ENCODE measurements around the gene TCF25.
"Not testable (repeated sequence)": the region's sequence is repeated elsewhere in the genome, so short reads cannot be mapped to it uniquely, and the experiment has no call there.

TCF25 gene

DNA sequence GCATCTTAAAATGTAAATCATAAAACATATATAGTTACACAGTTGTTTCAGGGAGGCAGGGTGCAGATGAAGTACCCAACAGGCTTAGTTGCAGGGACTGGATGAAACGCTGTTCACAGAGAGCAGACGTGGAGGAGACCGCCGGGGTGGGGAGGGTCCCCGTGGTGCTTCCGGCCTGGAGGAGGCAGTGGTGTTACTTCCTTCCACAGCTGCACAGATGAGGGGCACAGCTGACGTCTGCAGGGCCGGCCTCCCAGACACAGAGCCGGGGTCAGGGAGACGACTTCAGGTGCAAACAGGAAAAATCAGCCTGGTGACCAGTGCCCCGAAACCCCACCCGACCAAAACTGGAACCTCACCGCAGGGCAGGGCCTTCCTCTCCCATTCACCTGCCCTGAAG lies 28.0 kb upstream of the TCF25 start:
- peak in 1 of 6 experiments; percentile 38 for DNase-seq

DNA sequence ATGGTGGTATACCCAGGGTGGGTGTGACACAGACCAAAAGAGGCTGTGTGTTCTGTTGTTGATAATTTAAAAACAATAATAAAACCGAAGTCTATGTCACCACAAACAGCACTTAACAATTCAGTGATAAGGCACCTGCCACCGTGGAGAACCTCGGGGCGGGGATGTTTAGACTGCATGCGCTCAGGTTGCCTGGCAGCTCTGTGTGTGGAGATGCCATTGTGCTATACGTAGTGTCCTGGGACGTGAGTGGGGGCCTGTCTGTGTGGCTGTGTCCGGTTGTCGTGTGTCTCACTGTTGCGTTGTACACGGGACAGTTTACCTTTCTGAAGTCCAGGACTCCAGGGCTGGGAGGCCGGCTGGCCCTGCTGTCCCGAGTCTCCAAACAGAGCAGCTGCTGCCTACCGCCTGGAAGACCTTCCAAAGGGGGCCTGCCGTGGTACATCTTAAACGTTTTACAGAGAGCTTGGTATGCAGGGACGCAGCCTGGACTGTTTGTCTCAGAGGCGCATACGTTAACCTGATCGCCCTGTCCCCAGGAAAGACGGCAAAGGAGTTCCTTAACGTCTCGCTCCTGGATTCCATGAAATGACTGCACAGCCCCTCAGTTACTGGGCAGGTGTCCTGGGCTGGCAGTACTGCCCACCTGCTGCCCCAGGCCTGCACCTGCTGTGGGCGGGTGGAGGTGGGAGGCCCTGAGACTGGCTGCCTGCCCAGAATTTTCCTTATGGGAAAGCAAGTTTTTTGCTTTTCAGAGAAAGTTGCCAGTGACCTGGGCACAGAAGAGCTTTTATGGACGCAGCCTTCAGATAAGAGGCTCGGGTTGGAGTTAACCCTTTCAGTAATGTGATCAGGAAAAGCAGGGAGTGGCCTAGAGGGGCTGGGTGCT lies 26.1 kb upstream of the TCF25 start:
- DNase-seq = no peak

DNA sequence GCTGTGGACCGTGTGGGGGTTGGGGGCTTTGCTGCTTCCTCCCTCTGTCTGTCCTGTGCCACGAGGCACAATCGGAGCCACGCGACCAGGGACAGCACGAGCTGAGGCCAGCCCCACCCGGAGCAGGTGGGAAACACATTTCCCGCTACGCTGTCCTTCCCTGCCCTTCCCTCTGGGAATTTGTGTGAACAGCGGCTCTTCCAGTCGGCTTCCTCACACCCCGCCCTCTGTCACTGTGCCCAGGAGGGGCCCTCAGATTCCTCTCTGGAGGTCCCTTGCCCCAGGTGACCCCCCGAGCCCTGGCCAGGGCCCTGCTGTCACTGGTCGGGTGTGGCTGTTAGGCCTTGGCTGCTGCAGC lies 25.5 kb upstream of the TCF25 start:
- no peak for DNase-seq

DNA sequence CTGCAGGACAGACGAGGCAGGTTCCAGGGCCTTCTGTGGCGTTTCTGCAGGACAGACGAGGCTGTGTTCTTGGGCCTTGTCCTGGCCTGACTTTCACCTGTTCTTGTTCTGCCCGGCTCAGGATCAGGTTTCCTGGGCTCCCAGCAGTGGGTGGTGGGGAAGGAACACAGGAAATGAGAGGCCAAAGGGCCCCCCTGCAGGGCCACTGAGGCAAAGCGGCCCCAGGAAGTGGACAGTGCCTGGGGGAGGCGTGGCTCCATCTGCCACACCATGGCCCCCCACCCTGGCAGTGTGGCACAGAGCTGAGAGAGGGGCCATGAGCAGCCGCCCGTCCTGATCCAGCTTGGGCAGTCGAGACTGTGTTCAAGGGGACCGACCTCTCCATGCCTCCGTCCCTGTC lies 24.4 kb upstream of the TCF25 start:
- DNase-seq = no peak

DNA sequence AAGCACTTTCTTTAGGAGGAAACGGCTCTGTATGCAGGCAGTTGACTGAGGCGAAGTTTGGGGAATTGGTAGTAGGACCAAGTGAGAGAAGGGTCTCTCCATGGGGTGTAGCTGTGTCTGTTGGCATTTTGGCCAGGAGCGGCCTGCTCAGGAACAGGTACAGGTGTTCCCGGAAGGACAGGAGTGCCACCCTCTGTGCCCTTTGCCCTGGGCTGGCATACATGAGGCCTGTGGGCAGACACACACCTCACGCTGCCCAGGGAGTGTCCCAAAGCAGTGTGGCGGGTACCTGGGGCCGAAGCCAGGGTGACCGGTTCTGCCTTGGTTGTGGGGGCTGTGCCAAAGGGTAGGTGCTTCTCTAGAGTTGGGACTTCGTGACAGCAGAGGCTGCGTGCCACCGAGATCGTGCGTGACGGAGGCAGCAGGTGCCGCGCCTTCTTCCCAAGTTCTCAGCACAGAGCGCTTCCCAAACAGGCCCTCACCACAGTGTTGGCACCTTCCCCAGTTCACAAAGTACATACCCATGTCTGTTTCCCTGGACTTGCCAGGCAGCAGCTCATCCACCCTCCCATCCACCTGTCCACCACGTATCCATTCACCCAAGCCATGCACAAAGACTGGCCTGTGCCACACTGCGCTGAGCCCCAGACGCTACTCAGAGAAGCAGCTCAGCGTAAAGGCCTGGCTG lies 19.9 kb upstream of the TCF25 start:
- no peak for DNase-seq

DNA sequence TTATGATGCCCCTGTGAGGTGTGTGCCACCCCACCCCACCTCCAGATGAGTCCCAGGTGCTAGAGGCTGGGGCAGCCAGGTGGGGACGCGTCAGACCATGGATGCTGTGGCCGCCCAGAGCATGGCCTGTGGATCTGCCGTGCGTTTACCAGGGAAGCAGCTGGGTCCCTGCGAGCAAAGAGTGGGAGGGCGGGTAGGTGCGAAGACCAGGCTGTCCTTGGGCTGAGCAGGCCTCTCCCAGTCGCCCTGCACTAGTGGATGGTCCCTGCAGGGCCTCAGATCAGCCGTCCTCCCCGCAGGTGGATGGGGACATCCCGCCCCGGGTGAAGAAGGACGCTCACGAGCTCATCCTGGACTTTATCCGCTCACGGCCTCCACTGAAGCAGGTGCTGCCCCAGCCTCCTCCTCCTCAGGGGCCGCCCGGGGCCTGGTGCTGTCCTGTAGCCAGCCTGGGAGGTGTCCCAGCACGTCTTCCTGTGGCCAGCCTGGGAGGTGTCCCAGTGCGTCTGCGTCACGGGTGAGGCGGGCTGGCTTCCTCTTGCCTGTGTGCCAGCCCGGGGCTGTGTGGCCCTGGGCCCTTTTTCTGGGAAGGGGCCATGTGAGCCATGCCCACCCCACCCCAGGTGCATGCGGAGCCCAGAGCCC lies 18.0 kb upstream of the TCF25 start:
- no peak for DNase-seq

DNA sequence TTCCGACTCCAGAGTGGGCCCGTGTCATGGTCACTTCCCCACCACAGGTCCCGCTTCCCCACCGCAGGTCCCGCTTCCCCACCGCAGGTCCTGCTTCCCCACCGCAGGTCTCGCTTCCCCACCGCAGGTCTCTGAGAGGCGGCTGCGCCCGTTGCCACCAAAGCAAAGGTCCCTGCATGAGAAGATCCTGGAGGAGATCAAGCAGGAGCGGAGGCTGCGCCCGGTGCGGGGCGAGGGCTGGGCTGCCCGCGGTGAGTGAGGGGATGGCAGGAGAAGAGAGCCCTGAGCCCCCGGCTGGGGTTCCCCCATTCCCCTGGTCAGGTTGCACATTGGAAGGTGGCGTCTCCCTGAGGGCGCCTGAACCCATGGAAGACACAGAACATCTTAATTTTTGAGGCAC lies 17.4 kb upstream of the TCF25 start:
- DNase-seq = no peak

DNA sequence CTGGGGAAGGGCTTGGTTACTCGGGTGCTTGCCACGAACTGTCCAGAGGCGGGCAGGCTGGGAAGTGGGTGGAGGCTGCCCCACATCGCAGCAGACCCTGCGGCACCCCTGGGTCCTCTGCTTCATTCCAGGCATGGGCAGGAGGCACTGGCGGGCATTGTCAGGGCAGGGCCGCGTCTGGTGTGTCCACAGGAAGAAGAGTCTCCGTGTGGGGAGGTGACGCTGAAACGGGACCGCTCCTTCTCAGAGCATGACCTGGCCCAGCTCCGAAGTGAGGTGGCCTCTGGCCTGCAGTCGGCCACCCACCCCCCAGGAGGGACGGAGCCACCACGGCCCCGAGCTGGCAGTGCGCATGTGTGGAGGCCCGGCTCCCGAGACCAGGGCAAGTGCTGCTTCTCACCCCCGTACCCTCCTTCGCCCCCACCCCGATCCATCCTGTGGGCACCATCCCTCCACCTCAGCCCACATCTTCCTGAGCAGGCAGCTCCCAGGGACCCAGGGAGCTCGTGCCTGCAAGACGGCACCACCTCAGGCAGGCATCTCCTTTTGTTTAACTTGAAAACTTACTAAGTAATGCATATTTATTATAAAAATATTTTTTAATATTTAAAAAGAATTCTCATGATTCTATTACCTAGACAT lies 14.3 kb upstream of the TCF25 start:
- DNase-seq = no peak

DNA sequence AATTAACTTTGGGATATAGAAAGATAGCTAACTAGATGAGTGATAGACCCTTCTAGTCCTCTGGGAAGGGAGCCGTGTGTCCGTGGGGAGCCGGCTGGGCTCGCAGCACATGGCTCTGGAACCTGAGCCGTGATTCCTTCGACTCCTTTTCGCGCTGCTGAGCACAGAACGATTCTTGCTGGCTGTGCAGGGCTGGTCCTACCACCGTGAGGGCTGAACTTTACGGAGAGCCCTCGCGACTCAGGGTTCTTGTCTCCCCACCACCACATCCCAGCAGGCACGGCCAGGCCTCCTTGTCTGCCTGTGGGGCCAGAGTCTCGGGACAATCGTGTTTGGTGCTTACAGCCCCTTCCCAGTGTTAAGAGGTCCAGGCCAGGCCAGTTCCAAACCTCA lies 13.8 kb upstream of the TCF25 start:
- DNase-seq = no peak

DNA sequence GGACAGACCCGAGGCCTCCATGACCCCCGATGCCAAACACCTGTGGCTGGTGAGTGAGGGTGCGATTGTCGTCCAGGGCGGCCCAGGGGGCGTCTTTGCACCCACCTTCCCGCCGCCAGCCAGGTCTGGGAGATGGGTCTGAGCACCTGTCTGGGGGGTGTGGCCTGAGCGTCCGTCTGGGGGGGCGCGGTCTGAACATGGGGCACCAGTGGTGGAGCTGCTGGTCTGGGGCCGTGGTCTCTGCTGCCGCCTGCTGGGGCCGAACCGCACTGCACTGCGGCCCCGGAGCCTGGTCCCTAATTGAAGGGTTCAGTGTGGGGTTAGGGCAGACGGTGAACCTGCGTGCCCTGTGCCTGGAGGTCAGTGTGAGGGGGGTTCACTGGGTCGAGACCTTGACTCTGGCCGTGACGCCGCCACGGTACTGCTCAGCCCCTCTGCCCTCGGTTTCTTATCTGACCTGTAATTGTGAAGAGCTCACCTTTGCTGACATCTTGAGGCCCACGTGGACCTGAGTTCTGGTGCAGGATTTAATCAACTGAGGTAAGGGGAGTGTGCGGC lies 12.6 kb upstream of the TCF25 start:
- DNase-seq = peak; percentile 40 to 78 (median 68)

DNA sequence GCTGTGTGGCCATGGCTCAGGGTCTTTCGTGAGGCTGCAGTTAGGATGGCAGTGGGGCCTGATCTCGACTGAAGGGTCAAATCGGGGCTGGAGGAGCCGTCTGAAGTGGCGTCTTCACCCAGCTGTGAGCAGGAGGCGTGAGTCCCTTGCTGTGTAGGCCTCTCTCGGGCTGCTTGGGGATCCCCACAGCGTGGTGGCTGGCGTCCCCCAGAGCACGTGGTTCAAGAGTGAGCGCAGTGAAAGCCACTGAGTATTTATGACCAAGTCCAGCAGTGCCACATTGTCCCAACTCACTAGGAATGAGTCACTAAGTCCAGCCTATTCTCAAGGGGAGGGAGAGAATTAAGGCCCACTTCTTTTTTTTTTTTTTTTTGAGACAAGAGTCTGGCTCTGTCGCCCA lies 11.7 kb upstream of the TCF25 start:
- DNase-seq = no peak

DNA sequence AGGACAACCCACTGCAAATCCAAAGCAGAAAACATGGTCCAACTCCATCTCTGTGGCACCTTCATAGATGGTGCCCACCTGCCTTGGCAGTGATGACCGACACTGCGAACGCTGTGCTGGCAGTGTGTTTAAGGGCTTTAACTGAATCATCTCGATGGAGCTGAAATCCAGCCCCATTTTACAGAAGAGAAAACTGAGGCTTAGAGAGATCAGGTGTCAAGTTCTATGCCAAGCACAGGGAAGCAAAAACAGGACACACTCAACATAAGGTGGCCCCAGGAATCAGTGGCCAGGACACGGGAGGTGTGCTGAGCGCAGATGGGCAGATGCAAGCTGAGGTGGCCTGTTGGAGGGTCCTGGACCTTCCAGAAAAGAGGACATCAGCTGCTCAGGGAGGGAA lies 10.7 kb upstream of the TCF25 start:
- no peak for DNase-seq

DNA sequence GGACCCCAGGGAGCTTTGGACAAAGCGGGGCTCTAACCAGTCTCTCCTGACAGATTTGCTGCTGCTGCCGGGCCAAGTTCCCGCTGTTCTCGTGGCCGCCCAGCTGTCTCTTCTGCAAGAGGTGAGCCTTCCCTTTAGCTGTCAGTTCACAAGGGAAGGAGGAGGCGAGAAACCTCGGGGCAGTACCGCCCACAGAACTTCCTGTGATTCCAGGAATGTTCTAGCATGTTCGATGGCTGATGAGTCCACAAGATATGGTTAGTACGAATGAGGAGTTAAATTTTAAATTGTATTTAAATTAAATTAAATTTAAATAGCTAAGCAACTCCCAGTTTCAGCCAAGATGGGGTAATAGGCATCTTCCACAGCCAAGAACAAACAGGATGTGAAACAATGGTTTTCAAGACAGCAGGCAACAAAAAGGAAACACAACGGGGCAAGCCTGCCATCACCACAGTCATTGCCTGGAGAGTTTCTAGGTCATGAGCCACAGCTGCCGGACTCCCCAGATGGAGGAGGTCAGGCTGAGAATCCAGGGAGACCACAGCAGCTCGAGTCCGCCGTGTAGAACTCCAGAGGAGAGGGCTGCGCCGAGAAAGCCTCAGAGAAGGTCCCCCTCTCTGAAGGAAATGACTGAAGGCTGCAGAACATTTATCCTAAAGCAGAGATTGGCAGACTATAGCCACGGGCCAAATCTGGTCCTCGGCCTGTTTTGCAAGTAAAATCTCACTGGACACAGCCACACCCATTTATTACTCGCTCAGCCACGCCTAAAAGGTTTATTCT lies 9.5 kb upstream of the TCF25 start:
- DNase-seq = peak in 4 of 6 experiments; percentile 24 to 60 (median 43)

DNA sequence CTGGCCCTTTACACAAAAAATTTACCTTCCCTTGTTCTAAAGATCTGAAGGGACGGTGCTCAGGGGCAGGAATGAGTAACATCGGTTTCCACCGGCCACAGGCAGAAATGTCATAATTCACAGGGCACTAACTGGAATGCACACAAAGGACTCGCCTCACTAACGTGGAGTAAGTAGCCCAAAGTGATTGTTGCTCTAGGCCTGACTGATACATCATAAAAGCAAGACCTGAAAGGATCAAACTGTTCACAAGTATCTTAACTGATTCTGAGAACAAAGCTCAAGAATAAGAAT lies 8.9 kb upstream of the TCF25 start:
- no peak for DNase-seq

DNA sequence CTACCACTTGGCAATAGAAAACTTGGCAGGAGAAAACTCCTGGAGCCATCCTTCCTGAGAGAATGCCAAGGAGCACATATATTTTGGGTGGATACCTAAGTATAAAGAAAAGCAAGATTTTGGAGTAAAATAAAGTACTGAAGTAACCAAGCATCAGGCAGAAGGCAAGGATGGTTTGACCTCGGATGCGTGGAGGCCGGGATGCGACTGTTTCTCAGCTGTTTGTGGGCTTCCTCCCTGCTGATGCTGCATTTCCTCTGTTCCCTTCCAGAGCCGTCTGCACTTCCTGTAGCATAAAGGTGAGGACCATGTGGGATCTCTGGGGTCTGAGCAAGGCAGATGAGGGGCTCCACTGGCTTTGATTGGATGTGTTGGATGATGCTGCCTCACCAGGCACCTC lies 5.5 kb upstream of the TCF25 start:
- no peak for DNase-seq

DNA sequence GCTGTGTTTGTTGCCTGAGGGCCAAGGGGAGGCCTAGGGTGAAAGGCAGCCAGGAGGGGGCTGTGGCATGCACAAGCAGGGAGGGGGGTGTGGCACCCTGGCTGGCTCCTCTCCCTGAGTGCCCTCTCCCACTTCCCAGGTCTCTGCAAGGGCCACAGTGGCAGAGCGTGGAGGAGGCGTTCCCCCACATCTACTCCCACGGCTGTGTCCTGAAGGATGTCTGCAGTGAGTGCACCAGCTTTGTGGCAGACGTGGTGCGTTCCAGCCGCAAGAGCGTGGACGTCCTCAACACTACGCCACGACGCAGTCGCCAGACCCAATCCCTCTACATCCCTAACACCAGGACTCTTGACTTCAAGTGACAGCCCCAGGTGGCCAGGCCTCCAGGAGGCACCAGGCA lies 3.5 kb upstream of the TCF25 start:
- no peak for DNase-seq

DNA sequence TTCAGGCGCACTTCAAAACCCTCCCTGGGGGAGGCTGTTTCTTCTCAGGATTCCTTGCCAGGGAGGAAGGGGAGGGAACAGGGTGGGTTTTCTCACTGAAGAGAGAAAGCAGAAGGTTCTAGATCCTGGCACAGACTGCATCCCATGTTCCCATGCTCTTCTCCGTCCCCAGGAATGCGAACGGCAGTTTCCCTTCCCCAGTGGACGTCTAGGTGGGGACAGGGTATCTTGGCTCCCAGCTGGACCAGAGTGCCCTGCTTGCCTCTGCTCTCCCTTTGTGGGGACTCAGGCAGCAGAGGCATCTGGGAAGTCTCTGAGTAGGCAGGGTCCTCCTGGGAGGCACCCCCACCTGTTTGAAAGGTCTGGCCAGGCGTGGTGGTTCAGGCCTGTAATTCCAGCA lies 3.0 kb upstream of the TCF25 start:
- no peak for DNase-seq

DNA sequence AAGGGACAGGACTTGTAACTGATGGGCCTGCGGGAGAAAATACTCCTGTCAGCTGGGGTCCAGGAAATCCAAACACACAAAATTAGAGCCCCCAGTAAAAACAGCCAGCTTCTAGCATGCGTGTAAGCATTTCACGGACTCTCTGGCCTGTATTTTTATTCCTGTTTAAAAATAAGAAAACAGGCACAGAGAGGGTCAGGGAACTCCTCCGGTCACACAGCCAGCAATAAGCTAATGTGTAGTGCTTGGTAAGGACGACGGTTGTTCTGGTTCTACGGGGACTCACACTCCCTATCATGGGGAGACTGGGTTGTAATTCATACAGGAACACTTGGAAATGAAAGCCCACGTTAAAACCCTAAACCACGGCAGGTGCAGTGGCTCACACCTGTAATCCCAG lies 1.5 kb upstream of the TCF25 start:
- DNase-seq = no peak

DNA sequence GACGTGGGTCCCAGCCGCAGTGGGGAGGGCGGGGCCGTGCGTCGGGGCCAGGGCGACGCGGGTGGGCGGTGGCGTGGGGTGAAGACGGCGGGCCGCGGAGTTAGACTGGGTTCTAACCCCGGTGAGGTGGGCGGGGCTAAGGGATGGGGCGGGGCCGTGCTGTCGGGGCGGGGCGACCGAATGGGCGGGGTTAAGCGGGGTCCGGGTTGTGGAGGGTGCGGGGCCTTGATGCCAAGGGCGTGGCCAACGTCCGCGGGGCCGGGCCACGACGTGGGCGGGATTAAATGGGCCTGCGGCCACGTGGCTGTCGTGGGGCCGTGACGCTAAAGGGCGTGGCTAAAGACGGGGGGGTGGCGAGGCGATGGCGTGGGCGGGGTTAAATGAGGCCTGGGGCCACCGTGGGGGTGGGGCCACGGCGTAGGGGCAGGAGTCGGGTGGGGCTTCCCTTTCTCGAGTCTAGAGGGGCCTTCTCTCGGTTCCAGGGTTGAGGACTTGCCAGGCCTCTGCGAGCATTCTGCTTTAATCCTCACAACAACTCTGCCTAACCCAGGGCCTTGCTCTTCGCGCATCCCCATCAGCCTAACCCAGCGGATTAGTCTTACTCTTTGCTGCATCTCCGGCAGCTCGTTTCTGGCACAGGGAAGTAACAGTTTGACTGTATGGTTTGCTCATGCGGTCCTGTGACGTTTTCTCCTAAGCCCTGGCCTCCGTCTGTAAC lies 739 bp downstream of the TCF25 start:
- peak; percentile 90 to 96 (median 94) for DNase-seq

DNA sequence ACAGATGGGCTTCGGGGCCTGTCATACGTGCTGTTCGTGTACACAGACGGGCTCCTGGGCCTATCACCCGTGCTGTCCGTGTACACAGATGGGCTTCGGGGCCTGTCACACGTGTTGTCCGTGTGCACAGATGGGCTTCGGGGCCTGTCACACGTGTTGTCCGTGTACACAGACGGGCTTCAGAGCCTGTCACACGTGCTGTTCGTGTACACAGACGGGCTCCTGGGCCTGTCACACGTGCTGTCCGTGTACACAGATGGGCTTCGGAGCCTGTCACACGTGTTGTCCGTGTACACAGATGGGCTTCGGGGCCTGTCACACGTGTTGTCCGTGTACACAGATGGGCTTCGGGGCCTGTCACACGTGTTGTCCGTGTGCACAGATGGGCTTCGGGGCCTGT lies 5.7 kb downstream of the TCF25 start:
- DNase-seq = not testable (repeated sequence)

DNA sequence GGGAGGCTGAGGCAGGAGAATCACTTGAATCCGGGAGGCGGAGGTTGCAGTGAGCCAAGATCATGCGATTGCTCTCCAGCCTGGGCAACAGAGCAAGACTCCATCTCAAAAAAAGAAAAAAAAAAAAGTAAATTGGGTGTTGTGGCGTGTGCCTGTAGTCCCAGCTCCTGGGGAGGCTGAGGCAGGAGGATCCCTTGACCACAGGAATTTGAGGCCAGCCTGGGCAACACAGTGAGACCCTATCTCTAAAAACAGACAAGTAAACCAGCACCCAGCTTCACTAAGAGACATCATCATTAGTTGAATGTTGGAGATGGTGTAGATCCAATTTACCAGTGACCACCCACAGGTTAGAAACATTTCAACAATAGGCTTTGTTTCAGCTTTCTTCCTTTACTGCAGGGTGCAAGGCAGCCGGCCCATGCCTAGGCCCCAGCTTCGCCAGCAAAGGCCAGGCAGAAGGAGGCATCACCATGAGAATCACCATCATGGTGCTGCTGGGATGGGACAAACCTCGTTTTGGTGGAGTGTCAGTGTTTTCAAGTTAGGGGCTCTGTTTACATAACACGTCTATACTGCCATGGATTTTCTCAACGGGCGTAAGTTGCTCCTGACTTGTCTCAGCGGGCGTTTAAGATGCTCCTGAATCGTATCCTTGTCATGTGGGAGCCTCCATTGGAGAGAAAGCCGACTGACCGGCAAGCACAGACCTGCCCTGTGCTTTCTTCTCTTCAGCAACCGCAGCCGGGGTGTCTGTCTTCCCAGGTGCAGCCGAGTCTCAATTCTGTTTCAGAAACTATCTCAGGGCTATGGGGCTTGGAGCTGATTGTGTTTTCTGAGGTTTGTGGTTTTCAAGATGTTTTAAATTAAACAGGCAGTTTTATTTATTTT lies 7.3 kb downstream of the TCF25 start:
- no peak for DNase-seq
